Kidney (tissue), 14 donors: Measurements from ENCODE around the gene SLFNL1. TPM values are rescaled to one million over a fixed set of nuclear protein-coding genes. Genes with fewer than 3 reads are reported as not detected.

Source experiments
- DNase-seq, 5 donors: peaks; one replicate each; pipeline ENCODE4 v3.0.0-alpha.2; 2013 to 2020
- FAIRE-seq: peaks from 2 replicates; lab custom pipeline; 2012; peaks lifted over from hg19 to GRCh38; lab: Jason Lieb, UNC
- H3K27ac ChIP-seq, 2 donors: one replicate each; pipeline ENCODE4 v1.7.0; 2013; ENCODE audit warnings: low read depth in 2 of 2, low read length in 2 of 2, inconsistent platforms in 1 of 2
- H3K27me3 ChIP-seq: one replicate; pipeline ENCODE4 v1.7.1; 2013; ENCODE audit warnings: low read length, inconsistent platforms; ENCODE audit not compliant: control insufficient read depth, insufficient read depth
- H3K36me3 ChIP-seq, 3 donors: one replicate each; pipeline versions ENCODE4 v1.7.0 to v1.7.1; 2013; ENCODE audit warnings: low read length in 3 of 3, control low read depth in 1 of 3, inconsistent platforms in 1 of 3; ENCODE audit not compliant: insufficient read depth in 3 of 3, control insufficient read depth in 2 of 3
- H3K4me1 ChIP-seq, 3 donors: one replicate each; pipeline versions ENCODE4 v1.7.0 to v1.7.1; 2013; ENCODE audit warnings: low read length in 3 of 3, inconsistent platforms in 1 of 3, low read depth in 1 of 3; ENCODE audit not compliant: control insufficient read depth in 2 of 3, insufficient read depth in 2 of 3
- H3K4me3 ChIP-seq, 3 donors: one replicate each; pipeline versions ENCODE4 v1.7.0 to v1.8.1; 2013; ENCODE audit warnings: low read length in 3 of 3, control low read depth in 1 of 3, inconsistent platforms in 1 of 3
- H3K9ac ChIP-seq, 3 donors: one replicate each; pipeline versions ENCODE4 v1.7.0 to v1.7.1; 2013; ENCODE audit warnings: low read length in 3 of 3, control low read depth in 1 of 3, inconsistent platforms in 1 of 3
- H3K9me3 ChIP-seq, 3 donors: one replicate each; pipeline versions ENCODE4 v1.7.0 to v1.7.1; 2013; ENCODE audit warnings: low read length in 3 of 3, control low read depth in 1 of 3, inconsistent platforms in 1 of 3; ENCODE audit not compliant: control insufficient read depth in 2 of 3, insufficient read depth in 1 of 3
- CTCF ChIP-seq: IDR thresholded peaks from 3 replicates; pipeline ENCODE4 v1.5.1; 2012; ENCODE audit warnings: mild to moderate bottlenecking, moderate library complexity, borderline replicate concordance; ENCODE audit not compliant: insufficient read depth; ENCODE audit errors: extremely low read depth
- intact Hi-C: fragments of 100-400 bp; cut with DNase I; formaldehyde crosslinking; loops from one replicate; pipeline ENCODE4 v1.11.1; 2022
- polyA plus RNA-seq: library from polyadenylated mRNA; stranded (reverse); fragments of 350-450 nt; fragmentation: Illumina TruSeq; extraction: RNeasy Lipid Tissue Mini Kit (QIAGEN cat#74804); gene quantifications from one replicate; pipeline ENCODE4 v1.2.3, GENCODE V29; 2014; ENCODE audit warnings: low read depth, low replicate concordance; ENCODE audit not compliant: insufficient read depth
- total RNA-seq: library from RNA; stranded (reverse); fragmentation: NEBNext Ultra II Directional; extraction: Animal tissue kit (Norgen Biotek cat#: 25700); gene quantifications from one replicate; pipeline ENCODE4 v1.2.1, GENCODE V29; 2021
- donor health status: control.
- donor health status: control.
- donor health status: control.
- donor health status: control.
- donor health status: control.
- donor health status: DM: yes; HTN: yes; CAD: no.
- donor health status: Normal renal cell carcinoma (clear cell type).

Gene SLFNL1
- total and polyA plus RNA-seq, 2 donors from 2014 or later, result 0.32 to 0.50 TPM

GRCh38 chr1:40974945-40975344 is 46.6 kb downstream of the SLFNL1 start:
- peaks cover 0 to 4% (median 0%) of the 10 kb centered on the region in 3 donors for H3K4me1 ChIP-seq
- no peaks in the 10 kb centered on the region for H3K36me3 ChIP-seq
- no peak overlapping the region for H3K27ac ChIP-seq
- FAIRE-seq (no peak), DNase-seq (no peak)
- intact Hi-C loops, result no loop called here
- no peak overlapping the region for H3K4me3 ChIP-seq
- H3K27me3 ChIP-seq, result no peaks in the 10 kb centered on the region
- no peaks in the 10 kb centered on the region for H3K9me3 ChIP-seq
- TF ChIP-seq CTCF, result no peak
- H3K9ac ChIP-seq, result no peak overlapping the region

GRCh38 chr1:40973912-40974311 is 47.6 kb downstream of the SLFNL1 start:
- no peaks in the 10 kb centered on the region for H3K36me3 ChIP-seq
- no peak overlapping the region for H3K9ac ChIP-seq
- DNase-seq (no peak), FAIRE-seq (no peak)
- no peak overlapping the region for H3K27ac ChIP-seq
- no peaks in the 10 kb centered on the region for H3K9me3 ChIP-seq
- TF ChIP-seq CTCF, result no peak
- H3K4me3 ChIP-seq, result no peak overlapping the region
- no peaks in the 10 kb centered on the region for H3K4me1 ChIP-seq
- intact Hi-C loops, result no loop called here
- no peaks in the 10 kb centered on the region for H3K27me3 ChIP-seq

DNA sequence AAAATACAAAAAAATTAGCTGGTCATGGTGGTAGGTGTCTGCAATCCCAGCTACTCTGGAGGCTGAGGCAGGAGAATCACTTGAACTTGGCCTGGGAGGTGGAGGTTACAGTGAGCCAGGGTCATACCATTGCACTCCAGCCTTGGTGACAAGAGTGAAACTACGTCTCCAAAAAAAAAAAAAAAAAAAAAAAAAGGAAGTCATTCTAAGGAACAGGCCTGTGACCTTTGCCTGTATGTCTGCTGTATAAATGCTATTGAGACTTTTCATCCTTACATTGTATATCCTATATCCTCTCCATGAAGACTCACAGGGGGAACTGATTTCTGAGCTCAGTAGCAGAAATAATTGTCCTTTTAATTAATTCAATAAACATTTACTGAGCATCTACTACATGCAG is 49.6 kb downstream of the SLFNL1 start:
- intact Hi-C loops, result no loop called here
- no peaks in the 10 kb centered on the region for H3K4me1 ChIP-seq
- H3K27me3 ChIP-seq, result no peaks in the 10 kb centered on the region
- no peaks in the 10 kb centered on the region for H3K9me3 ChIP-seq
- no peak overlapping the region for H3K4me3 ChIP-seq
- H3K9ac ChIP-seq, result no peak overlapping the region
- TF ChIP-seq CTCF, result no peak
- H3K27ac ChIP-seq, result no peak overlapping the region
- no peak for DNase-seq
- no peaks in the 10 kb centered on the region for H3K36me3 ChIP-seq
- no peak for FAIRE-seq

- DNase-seq (no peak), FAIRE-seq (no peak)
- Histone ChIP-seq H3K36me3 (no peaks in the 10 kb centered on the region), H3K9ac (no peak overlapping the region), H3K9me3 (no peaks in the 10 kb centered on the region), H3K4me3 (no peak overlapping the region), H3K4me1 (no peaks in the 10 kb centered on the region), H3K27ac (no peak overlapping the region), H3K27me3 (no peaks in the 10 kb centered on the region)
- no peak for TF ChIP-seq CTCF
- intact Hi-C loops, result no loop called here
Observed at GRCh38 chr1:40969445-40969844, 52.1 kb downstream of the SLFNL1 start.
